NCI-H2171 treated with DMSO at 0.1 percent for 48 hours (cell line): Measurements from ENCODE around the gene ZBTB48.
"Not testable (repeated sequence)": the region's sequence is repeated elsewhere in the genome, so short reads cannot be mapped to it uniquely, and the experiment has no call there.

Source experiments
- DNase-seq: peaks from one replicate; lab custom pipeline; 2025; lab: John Stamatoyannopoulos, UW

The ZBTB48 gene

GRCh38 chr1:6579374-6580118, at the start of gene ZBTB48:
Gene ZBTB48 (plus strand): TSS chr1:6579994. CDS start chr1:6580610, 616 bp downstream.
- DNase-seq = peak; percentile 95

- DNase-seq = no peak
These were observed 49.2 kb upstream of the ZBTB48 start for GRCh38 chr1:6530504-6531160.

DNA sequence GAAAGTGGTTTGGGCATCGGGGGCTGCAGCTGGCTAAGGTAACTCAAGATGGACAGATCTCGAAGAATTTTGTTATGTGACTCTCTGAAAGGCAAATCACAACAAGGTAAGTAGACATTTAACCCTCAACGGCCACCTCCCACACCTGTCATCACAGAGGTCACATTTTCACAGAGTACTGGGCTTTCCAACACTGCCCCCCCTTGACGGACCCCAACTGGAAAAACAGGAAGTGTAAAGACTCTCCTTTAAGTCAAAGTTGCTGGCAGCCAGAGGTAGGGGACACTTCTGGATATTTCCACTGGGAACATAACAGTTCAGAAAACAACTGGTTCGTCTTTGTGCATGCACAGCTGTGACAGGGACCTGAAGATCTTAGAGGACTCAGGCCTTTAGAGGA, 47.8 kb upstream of the ZBTB48 start:
- no peak for DNase-seq

DNA sequence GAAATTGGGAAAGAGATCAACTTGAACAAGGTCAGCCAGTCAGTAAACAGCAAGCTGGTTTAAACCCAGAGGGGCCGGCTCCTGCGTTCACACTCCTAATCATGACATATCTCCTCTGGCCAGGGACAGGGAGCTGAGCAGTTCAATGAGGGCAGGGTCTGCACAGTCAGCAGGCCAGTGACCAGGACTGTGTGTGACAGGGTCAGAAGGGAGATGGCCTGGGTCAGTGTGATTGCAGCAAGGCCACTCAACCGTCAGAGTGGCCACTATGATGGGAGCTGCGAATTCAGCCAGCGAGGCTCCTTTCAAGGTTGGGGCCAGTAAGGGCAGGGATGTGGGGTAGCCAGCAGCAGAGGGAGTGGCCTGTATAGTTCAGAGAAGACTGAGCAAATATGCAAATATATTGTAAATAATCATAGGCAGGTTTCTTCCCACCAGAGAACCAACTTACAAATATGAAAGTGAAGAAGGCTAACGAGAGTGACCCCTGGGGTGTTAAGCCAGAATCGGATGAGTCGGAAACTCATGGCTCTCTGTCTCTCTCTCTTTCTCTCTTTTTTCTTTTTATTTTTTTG, 45.5 kb upstream of the ZBTB48 start:
- DNase-seq = no peak

DNA sequence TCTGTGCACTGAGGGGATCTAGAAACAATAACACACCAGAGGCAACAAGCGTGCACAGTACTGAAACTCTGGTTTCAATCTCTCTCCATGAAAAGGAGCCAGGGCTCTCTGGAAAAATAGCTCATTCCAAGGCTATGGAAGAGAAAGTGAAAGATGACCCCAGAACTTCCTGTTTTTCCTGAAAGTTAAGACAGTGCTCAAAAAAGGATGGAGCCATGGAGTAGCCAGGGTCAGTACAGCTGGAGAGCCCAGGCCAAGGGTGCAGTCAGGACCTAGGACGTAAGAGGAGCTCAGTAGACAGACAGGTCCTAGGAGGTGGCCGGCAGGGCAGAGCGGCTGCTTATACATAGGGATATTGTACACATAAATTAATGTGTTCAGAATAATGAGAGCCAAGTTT, 44.6 kb upstream of the ZBTB48 start:
- no peak for DNase-seq

- no peak for DNase-seq
These were observed 43.5 kb upstream of the ZBTB48 start for GRCh38 chr1:6536291-6536690.

DNA sequence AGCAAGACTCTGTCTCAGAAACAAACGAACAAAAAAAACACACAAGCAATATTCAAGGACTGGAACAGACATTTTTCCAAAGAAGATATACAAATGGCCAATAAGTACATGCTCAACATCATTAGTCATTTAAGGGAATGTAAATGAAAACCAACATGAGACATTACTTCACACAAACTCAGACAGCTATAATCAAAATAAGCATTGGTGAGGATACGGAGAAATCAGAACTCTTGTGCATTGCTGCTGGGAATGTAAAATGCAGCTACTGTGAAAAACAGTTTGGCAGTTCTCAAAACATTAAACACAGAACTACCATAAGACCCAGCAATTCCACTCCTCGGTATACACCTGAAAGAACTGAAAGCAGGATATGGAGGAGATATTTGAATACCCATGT, 40.8 kb upstream of the ZBTB48 start:
- DNase-seq = no peak

DNA sequence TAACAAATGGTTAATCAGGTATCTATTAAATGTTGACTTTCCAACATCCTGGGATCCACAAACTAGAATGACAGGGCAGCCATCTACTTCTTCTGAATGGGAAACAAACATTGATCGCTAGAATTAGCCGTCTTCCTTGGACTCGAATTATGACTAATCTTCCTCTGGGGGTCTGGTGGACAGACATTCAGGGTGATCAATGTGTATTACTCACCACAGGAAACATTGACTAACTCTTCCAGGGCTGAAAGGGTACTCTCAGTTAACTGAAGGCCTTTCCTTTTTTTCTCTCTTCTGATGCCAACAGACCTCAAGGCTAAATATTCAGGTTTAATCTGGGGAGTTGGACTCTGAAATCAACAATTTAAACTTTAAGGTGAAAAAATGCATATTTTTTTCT, 35.0 kb upstream of the ZBTB48 start:
- DNase-seq = no peak

- no peak for DNase-seq
These were observed 34.3 kb upstream of the ZBTB48 start for GRCh38 chr1:6545276-6546112.

GRCh38 chr1:6546326-6546725, 33.5 kb upstream of the ZBTB48 start:
- no peak for DNase-seq

DNA sequence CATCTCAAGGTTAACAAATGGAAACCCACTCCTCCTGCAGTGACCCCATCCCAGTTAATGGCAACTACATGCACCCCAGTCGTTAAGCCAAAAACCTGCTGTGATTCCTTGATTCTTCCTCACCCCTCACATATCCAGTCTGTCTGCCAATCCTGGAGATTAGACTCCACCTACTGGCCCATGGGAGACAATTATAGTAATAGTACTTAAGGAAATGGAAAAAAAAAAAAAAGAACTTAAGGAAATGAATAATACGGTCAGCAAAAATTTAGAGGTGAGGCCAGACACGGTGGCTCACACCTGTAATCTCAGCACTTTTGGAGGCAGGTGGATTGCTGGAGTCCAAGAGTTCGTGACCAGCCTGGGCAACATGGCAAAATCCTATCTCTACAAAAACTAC, 32.5 kb upstream of the ZBTB48 start:
- DNase-seq = peak; percentile 13

GRCh38 chr1:6554031-6554906, 25.5 kb upstream of the ZBTB48 start, which contains the start of gene NOL9:
Gene NOL9 (minus strand): TSS chr1:6554513. CDS start chr1:6554502, 11 bp downstream.
- peak; percentile 87 for DNase-seq

- no peak for DNase-seq
These were observed 24.7 kb upstream of the ZBTB48 start, which contains the start of gene TAS1R1 for GRCh38 chr1:6554907-6555778. Gene TAS1R1 (plus strand): TSS chr1:6555307. CDS start chr1:6555374, 67 bp downstream.

DNA sequence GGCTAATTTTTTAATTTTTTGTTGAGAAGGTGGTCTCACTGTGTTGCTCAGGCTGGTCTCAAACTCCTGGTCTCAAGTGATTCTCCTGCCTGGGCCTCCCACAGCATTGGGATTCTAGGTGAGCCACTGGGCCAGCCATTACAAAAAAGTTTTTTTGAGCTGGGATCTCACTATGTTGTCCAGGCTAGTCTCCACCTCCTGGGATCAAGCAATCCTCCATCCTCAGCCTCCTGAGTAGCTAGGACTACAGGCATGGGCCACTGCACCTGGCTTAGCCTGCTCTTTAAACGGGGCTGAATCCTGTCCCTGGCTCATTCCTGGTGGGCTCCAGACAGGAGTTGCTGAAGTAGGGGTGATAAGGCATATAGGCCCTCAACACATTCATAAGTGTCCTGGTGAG, 22.2 kb upstream of the ZBTB48 start:
- DNase-seq = no peak

DNA sequence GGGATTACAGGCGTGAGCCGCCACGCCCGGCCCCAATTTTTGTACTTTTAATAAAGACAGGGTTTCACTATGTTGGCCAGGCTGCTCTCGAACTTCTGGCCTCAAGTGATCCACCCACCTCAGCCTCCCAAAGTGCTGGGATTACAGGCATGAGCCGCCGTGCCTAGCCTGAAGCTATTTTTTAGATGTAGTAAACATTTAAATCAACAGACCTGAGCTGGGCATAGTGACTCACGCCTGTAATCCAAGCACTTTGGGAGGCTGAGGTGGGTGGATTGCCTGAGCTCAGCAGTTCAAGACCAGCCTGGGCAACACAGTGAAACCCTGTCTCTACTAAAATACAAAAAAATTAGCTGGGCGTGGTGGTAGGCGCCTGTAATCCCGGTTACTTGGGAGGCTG, 20.6 kb upstream of the ZBTB48 start:
- not testable (repeated sequence) for DNase-seq

GRCh38 chr1:6560267-6560666, 19.5 kb upstream of the ZBTB48 start:
- DNase-seq = peak; percentile 11

DNA sequence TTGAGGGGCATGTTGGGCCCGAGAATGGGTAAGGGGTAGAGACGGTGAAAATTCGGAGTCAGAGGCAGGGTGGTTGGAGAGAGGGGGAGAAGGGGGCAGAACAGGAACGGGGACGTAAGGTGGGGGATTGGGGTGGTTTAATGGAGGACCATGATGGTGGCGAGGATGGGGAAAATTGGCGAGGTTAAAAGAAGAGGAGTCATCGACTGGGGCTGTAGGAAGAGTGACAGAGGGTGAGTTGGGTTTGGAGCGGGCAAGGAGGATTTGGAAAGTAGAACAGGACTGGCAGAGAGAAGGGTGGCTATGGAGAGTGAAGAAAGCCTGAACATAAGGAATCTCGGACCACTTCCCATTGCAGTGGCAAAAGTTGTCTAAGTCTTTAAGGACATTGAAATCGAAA, 10.8 kb upstream of the ZBTB48 start:
- DNase-seq = no peak

DNA sequence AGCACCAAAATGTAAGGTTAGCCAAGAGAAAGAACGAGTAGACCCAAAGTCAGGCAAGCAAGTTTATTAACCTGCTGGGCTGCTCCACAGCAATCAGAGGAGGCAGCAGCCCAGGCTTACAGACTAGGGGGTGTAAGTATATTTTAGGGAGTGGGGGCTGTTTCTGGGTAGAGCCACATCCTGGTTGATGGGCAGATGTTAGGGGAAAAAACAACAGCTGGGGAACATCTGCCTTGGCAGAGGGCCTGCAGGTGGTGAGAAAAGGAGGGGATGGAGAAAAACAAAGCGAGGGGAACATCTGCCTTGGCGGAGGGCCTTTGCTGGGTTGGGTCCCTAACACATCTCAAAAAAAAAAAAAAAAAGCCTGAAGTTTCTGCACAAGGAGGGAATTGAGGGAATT, 9.7 kb upstream of the ZBTB48 start:
- peak; percentile 59 for DNase-seq

GRCh38 chr1:6570987-6571386, 8.8 kb upstream of the ZBTB48 start:
- no peak for DNase-seq
